ENCODE results near the gene PGA3. TPM values are rescaled to one million over a fixed set of nuclear protein-coding genes. Genes with fewer than 3 reads are reported as not detected.

The PGA3 gene
- total and polyA plus RNA-seq, 2 of the 8 experiments (the other 6 are each of a cell fraction or from before 2014, with no cell fraction given): not detected

- H3K27ac ChIP-seq (ENCODE audit: low read depth, low read length): no peak overlapping the region
- POLR2A ChIA-PET (ENCODE audit: partially characterized antibody): no interaction called here
- DNase-seq (ENCODE audit: low read depth in 1 of 2, low spot score in 2 of 2): no peak
- H3K79me1 ChIP-seq (ENCODE audit: low read depth, low read length): no peaks in the 10 kb centered on the region
- H2BK20ac ChIP-seq (ENCODE audit: low read length): no peak overlapping the region
- CTCF ChIA-PET (ENCODE audit: partially characterized antibody): interaction anchor here (1.1 to 2.8 kb wide), 3 partner anchors 8 to 307 kb away, joined by 3 to 13 read pairs (median 4); no protein-coding TSS in a partner anchor
- peaks cover 0 to 8% (median 0%) of the 10 kb centered on the region in 4 experiments; a peak in 2 of 7 replicates for H3K4me1 ChIP-seq (replicated peaks in 1 of 4; ENCODE audit: control insufficient read depth in 3 of 4, insufficient read depth in 4 of 4, low read length in 3 of 4)
- H3K23ac ChIP-seq (ENCODE audit: insufficient read length): no peak overlapping the region
- no peak overlapping the region for H3K14ac ChIP-seq (ENCODE audit: insufficient read length)
- H2BK5ac ChIP-seq (ENCODE audit: low read depth, low read length): no peak overlapping the region
- H2BK120ac ChIP-seq (replicated peaks; ENCODE audit: low read depth, low read length): no peak overlapping the region
- no peak overlapping the region for H3K56ac ChIP-seq (replicated peaks; ENCODE audit: insufficient read length, low read depth, low read length)
- peak overlapping the region; percentile 11; the same call in 1 of the 2 replicates for H4K8ac ChIP-seq (ENCODE audit: extremely low read depth, insufficient read depth, low read length)
- no peak overlapping the region for H3K18ac ChIP-seq (ENCODE audit: extremely low read depth, low read length)
- no peak overlapping the region for H3K4ac ChIP-seq (replicated peaks; ENCODE audit: insufficient read length, low read depth, low read length)
- no peaks in the 10 kb centered on the region for H4K20me1 ChIP-seq (replicated peaks in 1 of 2; ENCODE audit: control insufficient read depth in 1 of 2, insufficient read depth in 2 of 2, low read length in 2 of 2)
- H3K79me2 ChIP-seq (ENCODE audit: control insufficient read depth in 1 of 2, insufficient read depth in 2 of 2, low read length in 2 of 2): no peaks in the 10 kb centered on the region
- no peaks in the 10 kb centered on the region for H3K23me2 ChIP-seq (ENCODE audit: low read depth, low read length)
- H3K36me3 ChIP-seq (ENCODE audit: control insufficient read depth in 2 of 4, insufficient read depth in 4 of 4, low read length in 3 of 4): no peaks in the 10 kb centered on the region
- H4K5ac ChIP-seq (ENCODE audit: insufficient read length, low read depth, low read length): no peak overlapping the region
- H2BK15ac ChIP-seq (ENCODE audit: low read length): no peak overlapping the region
- WGBS, 2 experiments (ENCODE audit: extremely low coverage in 1 of 2, insufficient coverage in 1 of 2, insufficient read length in 1 of 2, insufficient replicate concordance in 2 of 2, low coverage in 1 of 2, low lambda C conversion rate in 2 of 2, missing lambda C conversion rate in 1 of 2): 88% methylated on average over 7 of the region's 7 CpGs; no CpG with 5 or more reads in 1 of the 2 experiments
- H3K4me3 ChIP-seq (ENCODE audit: extremely low read depth in 1 of 4, insufficient read depth in 2 of 4, low read depth in 3 of 4, low read length in 4 of 4): no peak overlapping the region
- 0 out of 4 replicates have a peak, but pooled peaks cover 0 to 3% of the 10 kb centered on the region in 2 experiments for H3K9me3 ChIP-seq (ENCODE audit: insufficient read depth in 2 of 2, low read depth in 1 of 2, low read length in 1 of 2)
- H3K27me3 ChIP-seq (replicated peaks in 1 of 4; ENCODE audit: control insufficient read depth in 3 of 4, extremely low read depth in 1 of 4, insufficient read depth in 3 of 4, low read length in 3 of 4): no peaks in the 10 kb centered on the region
- no peak for FAIRE-seq
- no peak overlapping the region for H2AK5ac ChIP-seq (ENCODE audit: low read depth, low read length)
- no peak overlapping the region for H3K9ac ChIP-seq (replicated peaks in 1 of 4; ENCODE audit: extremely low read depth in 1 of 4, low read depth in 3 of 4, low read length in 3 of 4)
- no peak overlapping the region for H4K91ac ChIP-seq (replicated peaks; ENCODE audit: insufficient read length, low read length)
- H2BK12ac ChIP-seq (ENCODE audit: low read depth, low read length): no peak overlapping the region
- no peak overlapping the region for H3K4me2 ChIP-seq (ENCODE audit: insufficient read depth in 1 of 2, low read depth in 2 of 2, low read length in 2 of 2)
- no peak overlapping the region for H2AFZ ChIP-seq (ENCODE audit: low read length)
- no peak for TF ChIP-seq SIRT6 (IDR thresholded peaks at IDR 0.05; ENCODE audit: low read length)
- TF ChIP-seq TEAD4 (IDR thresholded peaks at IDR 0.05; ENCODE audit: low read depth, low read length): no peak
- TF ChIP-seq CTCF (IDR thresholded peaks at IDR 0.05; ENCODE audit: control extremely low read depth in 1 of 3, insufficient read depth in 1 of 3, low read depth in 1 of 3, low read length in 3 of 3): no peak
- TF ChIP-seq CTBP2 (IDR thresholded peaks at IDR 0.05; ENCODE audit: borderline replicate concordance, insufficient read depth, insufficient read length, low read length): no peak
- TF ChIP-seq YY1 (IDR thresholded peaks at IDR 0.05; ENCODE audit: low read depth, low read length): no peak
- TF ChIP-seq CHD1 (IDR thresholded peaks at IDR 0.05; ENCODE audit: low read depth, low read length): no peak
- no peak for TF ChIP-seq MAFK (IDR thresholded peaks at IDR 0.05; ENCODE audit: low read depth, low read length)
- TF ChIP-seq SIX5 (IDR thresholded peaks at IDR 0.05; ENCODE audit: low read depth, low read length): no peak
- TF ChIP-seq GTF2F1 (IDR thresholded peaks at IDR 0.05; ENCODE audit: borderline replicate concordance, low read depth, low read length): no peak
- TF ChIP-seq BACH1 (IDR thresholded peaks at IDR 0.05; ENCODE audit: low read length): no peak
- no peak for TF ChIP-seq RXRA (IDR thresholded peaks at IDR 0.05; ENCODE audit: insufficient read depth, low read depth, low read length)
Observed at GRCh38 chr11:61194981-61195695, 8.2 kb upstream of the PGA3 start.

All from H1 (cell line).